NCI-H526 (cell line): ENCODE data around the gene CPED1.
"Not testable (repeated sequence)": the region's sequence is repeated elsewhere in the genome, so short reads cannot be mapped to it uniquely, and the experiment has no call there.

Experiments used
- DNase-seq, 2 experiments: peaks; one replicate each; lab custom pipeline; 2025; lab: John Stamatoyannopoulos, UW

Gene CPED1

DNA sequence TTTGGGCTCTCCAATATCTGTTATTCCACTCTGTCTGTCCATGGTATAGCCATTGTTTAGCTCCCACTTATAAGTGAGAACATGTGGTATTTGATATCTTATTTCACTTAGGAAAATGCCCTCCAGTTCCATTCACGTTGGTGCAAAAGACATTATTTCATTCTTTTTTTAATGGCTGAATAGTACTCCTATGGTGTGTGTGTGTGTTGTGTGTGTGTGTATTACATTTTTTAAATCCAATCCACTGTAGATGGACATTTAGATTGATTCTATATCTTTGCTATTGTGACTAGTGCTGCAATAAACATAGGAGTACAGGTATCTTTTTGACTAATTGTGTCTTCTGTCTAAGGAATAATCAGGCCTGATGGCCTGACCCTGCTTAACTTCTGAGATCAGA, 7.4 kb upstream of the CPED1 start:
- no peak for DNase-seq

DNA sequence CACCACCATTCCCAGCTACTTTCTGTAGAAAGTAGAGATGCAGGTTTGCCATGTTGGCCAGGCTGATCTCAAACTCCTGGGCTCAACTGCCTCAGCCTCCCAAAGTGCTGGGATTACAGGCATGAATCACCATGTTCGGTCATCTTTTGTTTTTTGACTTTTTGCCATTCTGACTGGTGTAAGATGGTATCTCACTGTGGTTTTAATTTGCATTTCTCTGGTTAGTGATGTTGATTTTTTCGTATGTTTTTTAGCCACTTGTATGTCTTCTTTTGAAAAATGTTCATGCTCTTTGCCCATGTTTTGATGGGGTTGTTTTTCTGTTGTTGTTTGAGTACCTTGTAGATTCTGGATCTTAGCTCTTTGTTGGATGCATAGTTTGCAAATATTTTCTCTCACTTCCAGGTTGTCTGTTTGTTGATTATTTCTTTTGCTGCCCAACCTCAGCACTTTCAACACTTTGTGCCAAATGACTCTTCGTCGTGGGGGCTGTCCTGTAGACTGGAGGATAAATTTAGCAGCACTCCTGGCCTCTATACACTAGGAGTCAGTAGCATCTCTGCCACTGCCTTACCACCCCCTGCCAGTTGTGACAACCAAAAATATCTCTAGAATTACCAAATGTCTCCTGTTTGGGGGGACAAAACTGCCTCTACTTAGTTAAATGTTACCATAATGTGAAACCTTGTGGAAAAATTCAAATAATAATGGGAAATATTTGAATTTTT, 6.5 kb upstream of the CPED1 start:
- DNase-seq: no peak

DNA sequence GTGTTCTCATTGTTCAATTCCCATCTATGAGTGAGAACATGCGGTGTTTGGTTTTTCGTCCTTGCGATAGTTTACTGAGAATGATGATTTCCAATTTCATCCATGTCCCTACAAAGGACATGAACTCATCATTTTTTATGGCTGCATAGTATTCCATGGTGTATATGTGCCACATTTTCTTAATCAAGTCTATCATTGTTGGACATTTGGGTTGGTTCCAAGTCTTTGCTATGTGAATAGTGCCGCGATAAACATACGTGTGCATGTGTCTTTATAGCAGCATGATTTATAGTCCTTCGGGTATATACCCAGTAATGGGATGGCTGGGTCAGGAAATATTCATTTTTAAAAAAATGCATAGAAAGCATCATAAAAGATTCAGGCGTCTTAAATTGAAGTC, 4.9 kb upstream of the CPED1 start:
- not testable (repeated sequence) for DNase-seq

DNA sequence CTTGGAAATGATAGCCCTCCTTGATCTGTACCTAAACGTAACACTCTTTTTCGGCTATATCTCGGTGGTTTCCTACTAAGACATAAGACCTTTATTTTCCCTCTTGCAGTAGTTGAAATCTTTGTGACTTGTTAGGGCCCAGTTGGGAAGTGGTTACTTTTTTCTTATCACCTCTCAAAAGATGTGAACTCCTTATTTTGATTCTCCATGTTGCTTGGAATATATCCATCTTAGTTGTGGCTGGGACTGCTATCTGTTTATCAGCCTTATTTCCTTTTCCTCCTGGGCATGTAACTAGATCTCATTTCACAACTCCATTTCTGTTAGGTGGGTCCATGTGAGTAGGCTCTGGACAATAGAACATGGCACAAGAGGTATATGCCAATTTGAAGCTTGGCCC, 4.1 kb upstream of the CPED1 start:
- DNase-seq: no peak

DNA sequence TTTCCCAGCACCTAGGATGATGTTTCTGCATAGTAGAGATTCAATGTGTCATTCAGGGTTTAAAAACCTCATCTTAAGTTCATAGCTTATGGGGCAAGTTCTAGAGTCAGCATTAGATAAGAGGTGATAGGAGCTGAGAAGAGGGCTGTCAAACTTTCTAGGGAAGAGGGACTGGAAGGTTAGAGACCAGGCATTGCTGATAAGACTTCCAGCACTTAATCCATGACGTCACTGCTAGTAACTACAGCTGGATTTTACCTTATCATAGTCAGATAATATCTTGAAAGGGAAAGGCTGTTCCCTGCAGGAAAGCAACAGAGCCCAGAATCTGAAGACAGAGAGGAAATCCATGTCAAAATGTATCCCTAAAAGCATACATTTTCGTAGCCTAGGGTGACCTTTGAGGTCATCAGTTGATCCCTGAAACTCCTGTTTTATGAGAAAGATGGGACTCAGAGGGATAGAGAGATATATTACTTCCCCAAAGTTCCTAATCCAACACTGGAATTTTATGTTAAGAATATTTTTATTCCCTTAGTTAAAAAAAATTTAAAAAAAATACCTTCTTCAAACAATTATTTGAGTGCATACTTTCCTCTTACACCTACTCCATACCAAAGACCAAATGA, 3.3 kb upstream of the CPED1 start:
- no peak for DNase-seq

DNA sequence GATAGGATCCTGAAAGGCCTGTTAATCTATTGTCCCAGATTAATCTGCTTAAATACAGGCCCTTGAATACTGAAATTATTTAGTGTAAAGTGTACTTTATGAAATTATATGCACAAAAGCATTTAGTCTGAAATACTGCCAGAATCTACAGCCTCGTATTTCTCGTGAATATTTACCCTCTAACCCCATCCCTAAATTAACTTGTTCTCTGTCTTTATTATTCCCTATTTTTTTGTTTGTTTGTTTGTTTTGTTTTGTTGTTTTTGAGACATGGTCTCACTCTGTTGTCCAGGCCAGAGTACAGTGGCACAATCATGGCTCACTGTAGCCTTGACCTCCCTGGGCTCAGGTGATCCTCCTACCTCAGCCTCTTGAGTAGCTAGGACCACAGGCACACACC, 2.7 kb upstream of the CPED1 start:
- DNase-seq: no peak

DNA sequence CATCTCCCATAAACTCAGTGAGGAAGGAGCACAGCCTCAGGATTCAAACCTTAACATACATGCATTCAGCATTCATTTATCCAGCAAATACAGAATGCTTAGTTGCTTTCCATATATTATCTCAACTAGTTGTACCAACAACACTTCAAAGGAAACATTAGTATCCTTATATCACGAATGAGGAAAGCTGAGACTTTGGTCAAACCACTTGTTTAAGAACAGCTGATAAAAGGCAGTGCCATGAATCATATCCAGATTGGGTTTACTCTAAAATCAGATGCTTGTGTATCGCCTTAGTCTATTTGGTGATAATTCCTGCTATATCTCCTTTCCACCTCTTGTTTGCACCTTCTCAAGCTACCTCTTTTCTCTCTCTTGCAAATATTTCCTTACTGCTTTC, 1.9 kb upstream of the CPED1 start:
- DNase-seq: no peak

DNA sequence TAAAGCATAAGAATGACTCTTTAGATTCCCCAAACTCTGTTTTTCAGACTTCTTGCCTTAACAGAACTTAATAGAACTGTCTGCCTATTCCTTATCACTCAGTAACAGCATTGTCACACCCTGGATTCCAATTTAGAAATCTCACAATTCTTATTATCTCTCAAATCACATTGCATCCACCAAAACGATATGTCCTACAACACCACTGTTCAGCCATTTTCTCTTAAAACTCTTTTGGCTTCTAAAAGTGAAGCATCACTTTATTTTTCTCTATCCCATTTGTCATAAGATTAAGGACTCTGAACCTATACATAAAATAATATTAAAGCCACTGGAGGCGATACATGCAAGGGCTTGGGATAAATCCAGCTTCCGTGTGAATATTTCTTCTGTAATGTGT, 1.2 kb upstream of the CPED1 start:
- no peak for DNase-seq

DNA sequence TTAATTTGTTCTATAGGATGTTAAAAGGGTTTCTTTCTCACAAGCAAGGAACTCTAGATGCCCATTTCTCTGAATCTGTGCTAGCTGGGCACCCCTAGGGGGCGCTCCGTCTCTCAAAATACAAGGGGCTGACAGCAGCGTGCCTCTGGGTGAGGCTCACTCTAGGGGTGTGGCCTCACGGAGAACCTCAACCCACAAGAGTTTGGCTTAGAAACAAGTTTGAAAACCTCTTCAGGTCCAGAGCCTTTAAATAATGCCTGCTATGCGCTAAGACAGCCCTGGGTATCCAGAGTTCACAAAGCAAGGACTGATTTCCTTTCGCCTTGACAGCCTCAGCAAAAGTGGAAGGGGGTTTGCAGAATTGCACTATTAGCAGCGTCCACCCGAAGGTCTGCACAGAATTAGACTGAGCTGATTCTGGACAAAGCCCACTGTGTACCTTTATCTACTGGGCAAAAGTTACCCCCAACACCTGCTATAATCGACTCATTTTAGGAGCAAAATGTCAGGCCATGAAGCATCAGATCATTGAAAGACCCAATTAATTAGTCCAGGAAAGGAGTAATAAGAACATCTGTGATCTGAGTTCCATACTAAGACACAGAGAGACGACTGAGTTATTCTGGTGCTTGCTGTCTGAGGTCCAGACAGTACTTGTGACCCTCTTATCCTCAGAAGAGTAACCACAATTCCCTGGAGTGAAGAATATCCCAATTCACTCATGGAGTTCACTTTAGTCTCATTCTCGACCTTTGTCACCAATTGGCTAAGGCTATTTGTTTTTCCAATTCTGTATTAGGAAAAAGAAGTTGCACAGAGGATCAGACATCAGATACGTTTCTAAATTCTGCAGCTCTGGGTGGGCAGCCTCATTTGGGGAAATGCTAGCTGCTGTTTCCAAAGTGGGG, 574 bp upstream of the CPED1 start:
- peak; percentile 80 to 95 for DNase-seq

DNA sequence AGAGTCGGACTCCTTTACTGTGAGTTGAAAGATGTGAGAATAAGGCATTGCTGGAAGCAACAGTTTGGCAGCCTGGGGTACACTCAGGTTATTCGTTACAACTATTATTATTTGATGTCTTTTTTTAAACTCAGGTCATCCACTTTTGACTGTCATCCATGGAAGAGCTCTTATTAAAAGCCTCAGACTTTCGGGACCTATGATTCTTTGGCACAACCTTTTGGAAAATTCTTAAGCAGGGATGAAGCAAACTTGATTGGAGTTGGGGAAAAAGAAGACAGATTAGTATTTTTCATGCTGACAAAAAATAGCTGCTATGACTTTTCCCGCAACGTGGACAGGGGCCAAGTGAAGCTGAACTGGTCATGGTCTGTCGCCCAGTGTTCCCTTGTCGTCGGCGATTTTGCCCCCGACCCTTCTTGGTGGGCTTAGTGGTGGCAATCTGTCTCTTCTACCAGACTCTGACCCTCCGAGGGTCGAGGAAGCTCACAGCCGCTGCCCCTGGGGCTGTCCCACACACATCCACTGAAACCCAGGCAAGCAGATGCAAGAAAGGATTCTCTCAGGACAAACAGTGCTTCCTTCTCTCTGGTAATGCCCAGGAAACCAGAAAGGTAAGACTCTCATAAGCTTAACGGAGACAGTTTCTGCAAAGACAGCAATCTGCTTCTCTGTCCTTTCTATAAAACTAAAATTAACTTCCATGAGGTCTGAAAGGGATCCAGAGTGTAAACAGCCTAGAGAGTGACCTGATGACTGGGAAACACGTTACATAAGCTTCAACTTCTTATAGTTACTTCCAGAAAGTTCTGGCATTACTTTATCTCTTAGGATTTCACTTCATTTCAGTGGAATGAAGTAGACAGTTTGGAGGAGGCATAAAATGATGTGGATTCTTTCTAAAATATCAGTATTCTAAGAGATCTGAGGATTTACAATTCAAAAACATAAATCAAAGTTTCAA, 1.0 kb downstream of the CPED1 start:
- no peak for DNase-seq

DNA sequence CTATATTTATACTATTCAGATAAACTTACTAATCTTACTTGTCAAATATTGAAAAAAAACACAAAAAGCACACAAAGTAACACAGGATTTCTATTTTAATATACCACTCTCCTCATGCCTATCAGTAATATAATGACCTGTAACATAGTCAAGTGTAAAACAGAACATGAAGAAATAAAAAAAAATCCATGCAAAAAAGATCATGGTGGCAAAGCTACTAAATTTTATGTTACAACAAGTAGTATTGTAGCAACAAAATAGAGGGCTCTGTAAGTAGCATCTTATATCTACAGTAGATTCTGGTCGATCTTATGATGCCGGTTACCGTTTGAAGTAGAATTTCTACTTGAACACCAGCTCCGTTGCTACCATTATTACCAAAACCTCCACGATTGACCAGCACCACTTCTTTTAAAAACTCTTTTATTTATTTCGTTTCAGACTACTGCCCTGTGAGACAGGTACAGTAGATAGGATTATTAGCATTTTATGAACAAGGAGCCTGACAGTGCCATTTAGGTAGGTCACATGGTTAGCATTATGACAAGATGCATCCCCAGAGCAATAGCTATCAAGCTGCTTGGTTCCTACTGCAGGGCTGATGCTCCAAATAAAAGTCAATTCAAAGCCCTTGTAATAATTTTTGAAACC, 2.1 kb downstream of the CPED1 start:
- DNase-seq: no peak

DNA sequence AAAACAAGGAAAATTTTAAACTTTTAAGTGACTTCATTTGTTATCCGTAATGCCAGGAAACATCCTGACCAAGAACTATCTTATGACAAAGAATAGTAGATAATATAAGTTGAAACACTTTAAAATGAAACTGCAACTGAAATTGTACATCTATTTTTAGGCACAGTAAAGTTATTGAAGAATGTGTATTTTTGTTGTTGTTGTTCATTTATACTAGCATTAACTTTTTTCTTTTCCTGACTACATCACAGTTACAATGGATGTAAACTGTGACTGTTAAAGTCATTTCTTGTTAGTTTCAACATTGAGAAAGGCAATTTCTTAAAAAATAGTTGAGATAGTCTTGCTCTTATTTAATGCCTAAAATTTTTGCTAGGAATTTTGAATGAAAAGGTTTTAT, 2.6 kb downstream of the CPED1 start:
- no peak for DNase-seq

DNA sequence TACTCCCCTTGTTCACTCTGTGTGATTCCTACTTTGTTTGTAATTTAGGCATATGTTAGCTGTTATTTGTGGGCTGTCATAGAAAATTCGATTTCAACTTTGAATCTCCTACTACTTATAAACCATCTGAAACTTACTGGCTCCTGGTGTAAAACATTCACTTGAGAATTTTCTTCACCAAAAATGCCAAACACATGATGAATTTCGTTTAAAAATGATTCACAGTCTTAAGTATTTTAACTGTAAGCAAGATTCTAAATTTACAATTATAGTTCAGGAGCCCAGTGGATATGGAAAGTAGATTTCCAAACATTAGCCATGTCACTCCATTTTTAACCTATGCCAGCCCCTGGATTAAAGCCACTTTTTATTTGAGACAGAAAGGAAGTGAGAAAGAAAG, 3.1 kb downstream of the CPED1 start:
- no peak for DNase-seq

DNA sequence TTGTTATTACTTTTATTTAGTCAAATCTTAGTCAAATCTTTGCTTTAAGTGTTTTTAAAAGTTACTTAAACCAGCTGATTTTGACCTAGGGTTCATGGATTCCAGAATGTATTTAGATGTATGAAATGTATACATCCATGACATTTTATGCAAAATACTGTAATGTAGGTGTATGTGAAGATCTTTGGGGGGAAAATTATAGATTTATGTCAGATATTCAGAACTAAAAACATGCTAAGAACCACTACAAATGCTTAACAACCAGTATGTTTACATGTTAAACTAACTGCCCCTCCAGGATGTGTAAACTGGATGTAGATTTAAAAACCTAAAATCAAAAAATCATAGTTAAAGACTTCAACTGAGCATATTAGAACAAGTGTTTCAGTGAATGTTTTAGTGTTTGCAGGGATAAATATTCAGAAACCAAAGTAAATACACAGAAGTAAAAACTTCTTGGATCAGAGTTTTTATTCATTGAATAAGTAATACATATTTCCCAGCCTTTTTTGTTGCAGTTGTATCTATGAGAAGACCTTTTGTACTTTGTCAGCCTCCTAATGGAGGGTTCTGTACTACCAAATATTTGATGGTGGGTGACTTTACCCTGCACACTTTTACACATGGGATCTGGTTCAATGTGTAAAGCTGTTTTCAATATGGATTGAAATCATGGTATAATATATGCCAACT, 3.9 kb downstream of the CPED1 start:
- DNase-seq: no peak

DNA sequence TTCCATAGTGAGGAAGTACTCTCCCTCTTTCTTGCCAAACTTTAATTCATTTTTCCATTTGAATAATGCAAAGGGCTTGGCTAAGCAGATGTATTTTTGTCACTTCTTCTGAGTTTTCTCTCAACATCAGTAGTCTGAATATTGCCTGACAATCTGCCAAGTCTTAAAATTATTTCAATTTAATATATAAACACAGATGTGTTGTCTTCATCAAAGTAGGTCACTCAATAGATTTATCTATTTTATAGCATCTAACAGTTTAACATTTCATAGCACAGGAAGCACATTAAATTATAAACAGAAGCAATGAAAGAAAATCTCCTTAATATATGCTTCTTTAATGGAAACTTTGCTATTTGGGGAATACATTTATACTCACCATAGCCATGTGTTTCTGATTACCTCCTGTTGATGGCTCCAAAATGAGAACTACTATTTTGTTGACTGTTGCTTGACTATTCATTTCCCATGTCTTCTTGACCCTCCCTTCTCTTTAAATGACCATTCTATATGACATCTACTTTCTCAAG, 4.5 kb downstream of the CPED1 start:
- DNase-seq: no peak

DNA sequence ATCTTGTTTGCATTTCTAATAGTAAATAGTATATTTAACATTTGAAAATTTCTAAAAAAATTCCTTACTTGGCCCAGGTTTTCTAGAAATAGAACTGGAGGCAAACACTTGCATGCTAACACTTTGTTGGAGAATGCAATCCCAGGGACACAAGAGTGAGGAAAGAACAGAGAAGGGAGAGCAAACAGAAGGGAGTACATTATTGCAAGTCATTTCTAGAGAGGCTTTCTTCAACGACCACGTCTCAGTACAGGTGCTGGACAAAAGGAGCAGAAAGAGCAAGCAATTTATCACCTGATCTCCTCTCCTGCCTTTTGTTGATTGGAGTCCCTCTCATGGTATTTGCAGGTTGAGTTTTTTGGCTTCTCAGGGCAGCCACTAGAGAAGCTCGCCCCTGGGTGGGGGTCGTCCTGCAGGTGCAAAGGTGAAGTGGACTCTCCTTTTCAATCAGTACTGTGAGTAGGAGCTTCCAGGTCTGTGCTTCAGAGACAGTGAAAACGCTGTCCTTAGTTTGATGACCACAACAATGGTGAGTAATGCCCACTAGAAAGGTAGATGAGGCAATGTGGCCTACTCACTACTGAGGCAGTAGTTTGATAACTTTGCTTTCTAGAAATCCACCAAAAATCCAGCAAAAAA, 5.2 kb downstream of the CPED1 start:
- no peak for DNase-seq

DNA sequence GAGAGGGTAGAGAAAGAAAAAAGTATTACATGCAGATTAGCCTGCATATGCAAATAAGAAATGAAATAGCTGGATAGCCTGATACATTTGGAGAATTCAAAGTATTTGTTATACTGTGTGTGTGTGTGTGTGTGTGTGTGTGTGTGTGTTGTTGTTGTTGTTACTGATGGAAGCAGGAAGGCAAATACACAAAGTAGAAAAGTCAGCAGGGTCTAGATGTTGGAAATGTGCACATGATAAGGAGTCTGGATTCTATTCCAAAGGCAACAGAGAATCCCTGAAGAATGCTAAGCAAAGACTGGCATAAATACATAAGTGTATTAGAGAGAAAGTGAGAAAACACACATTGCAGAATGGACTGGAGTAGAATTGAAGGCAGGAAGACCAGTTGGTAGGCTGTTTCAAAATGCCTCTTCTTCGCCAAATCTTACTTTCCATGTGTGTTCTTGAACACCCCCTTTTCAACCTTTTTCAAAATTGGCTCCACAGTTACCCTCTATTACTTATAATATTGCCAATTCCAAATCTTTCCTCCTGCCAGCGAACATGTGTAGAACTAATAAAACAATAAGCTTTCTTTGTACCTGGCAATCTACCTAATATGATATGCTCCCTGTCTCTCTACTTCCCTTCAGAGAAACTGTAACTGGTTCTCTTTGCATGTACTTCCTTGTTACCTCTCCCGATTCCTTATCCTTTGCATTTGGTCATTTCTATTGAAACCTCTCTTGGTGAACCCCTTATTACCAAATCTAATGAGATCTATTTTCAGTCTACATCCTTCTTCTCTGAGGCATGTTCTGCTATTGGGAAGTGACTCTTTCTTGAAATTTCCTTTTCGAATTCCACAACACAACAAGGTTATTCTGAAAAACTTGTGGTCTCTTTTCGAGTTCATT, 6.2 kb downstream of the CPED1 start:
- no peak for DNase-seq

DNA sequence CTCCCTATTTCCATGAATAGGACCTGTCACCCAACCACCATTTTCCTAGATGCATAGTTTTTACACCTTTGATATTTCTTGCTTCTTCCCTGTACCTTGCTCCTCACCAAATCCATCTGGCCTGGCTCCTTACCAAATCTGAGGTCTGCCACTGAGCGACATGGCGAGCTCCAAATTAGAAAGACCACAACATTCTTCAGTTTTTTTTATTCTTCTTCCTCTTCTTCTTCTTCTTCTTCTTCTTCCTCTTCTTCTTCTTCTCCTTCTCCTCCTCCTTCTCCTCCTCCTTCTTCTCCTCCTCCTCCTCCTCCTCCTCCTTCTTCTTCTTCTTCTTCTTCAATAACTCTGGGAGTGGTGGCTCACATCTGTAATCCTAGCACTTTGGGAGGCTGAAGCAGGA, 7.1 kb downstream of the CPED1 start:
- DNase-seq: no peak
